HG03039 (cell line): ENCODE results near the gene FZD2.
"Not testable (repeated sequence)": the region's sequence is repeated elsewhere in the genome, so short reads cannot be mapped to it uniquely, and the experiment has no call there.

Source experiments
- ATAC-seq: cut with Tn5 transposase; IDR thresholded peaks from one replicate; pipeline ENCODE4 v1.9.1; 2021; ENCODE audit warnings: mild to moderate bottlenecking, moderate library complexity; ENCODE audit not compliant: unreplicated experiment

Gene FZD2

GRCh38 chr17:44546671-44547606 lies 10.3 kb upstream of the FZD2 start:
- ATAC-seq: no peak

- ATAC-seq: no peak
Observed at GRCh38 chr17:44547625-44548267, 9.5 kb upstream of the FZD2 start.

GRCh38 chr17:44548376-44549230 lies 8.7 kb upstream of the FZD2 start:
- ATAC-seq: no peak

GRCh38 chr17:44549686-44550085 lies 7.6 kb upstream of the FZD2 start:
- ATAC-seq: no peak

GRCh38 chr17:44552361-44552760 lies 4.9 kb upstream of the FZD2 start:
- no peak for ATAC-seq

GRCh38 chr17:44555099-44555498 lies 2.2 kb upstream of the FZD2 start:
- ATAC-seq: no peak

GRCh38 chr17:44556166-44556831 lies 985 bp upstream of the FZD2 start:
- ATAC-seq: no peak

- no peak for ATAC-seq
Observed at GRCh38 chr17:44557651-44558285, 484 bp downstream of the FZD2 start.

GRCh38 chr17:44558334-44558709 lies 1.0 kb downstream of the FZD2 start:
- no peak for ATAC-seq

GRCh38 chr17:44558710-44559633 lies 1.7 kb downstream of the FZD2 start:
- no peak for ATAC-seq

GRCh38 chr17:44559634-44560554 lies 2.6 kb downstream of the FZD2 start:
- ATAC-seq: no peak

GRCh38 chr17:44561237-44561623 lies 3.9 kb downstream of the FZD2 start:
- no peak for ATAC-seq

GRCh38 chr17:44564429-44564828 lies 7.1 kb downstream of the FZD2 start:
- ATAC-seq: no peak

- no peak for ATAC-seq
Observed at GRCh38 chr17:44565866-44566443, 8.7 kb downstream of the FZD2 start.

- ATAC-seq: not testable (repeated sequence)
Observed at GRCh38 chr17:44568311-44568944, 11.1 kb downstream of the FZD2 start.

GRCh38 chr17:44568945-44569858 lies 11.9 kb downstream of the FZD2 start:
- no peak for ATAC-seq
